Prostate gland (tissue), 2 donors: Measurements from ENCODE around the gene ZNF579. TPM values are rescaled to one million over a fixed set of nuclear protein-coding genes. Genes with fewer than 3 reads are reported as not detected.

Experiments
- DNase-seq: peaks from one replicate; pipeline ENCODE4 v3.0.0-alpha.2; 2019; ENCODE audit warnings: low spot score
- H3K27ac ChIP-seq, 2 donors: fragments of 200-600 bp; sonication (generic); 2 replicates each; pipeline ENCODE4 v1.5.1; 2017 to 2019
- H3K27me3 ChIP-seq: fragments of 200-600 bp; sonication (generic); replicated peaks from 2 replicates; pipeline ENCODE4 v1.5.1; 2019; ENCODE audit not compliant: insufficient read depth
- H3K36me3 ChIP-seq, 2 donors: fragments of 200-600 bp; sonication (generic); 1 replicate in 1 of 2; 2 replicates in 1 of 2; pipeline versions ENCODE4 v1.5.1 to v1.8.1; 2017 to 2019
- H3K4me1 ChIP-seq: fragments of 200-600 bp; sonication (generic); replicated peaks from 2 replicates; pipeline ENCODE4 v1.5.1; 2019
- H3K4me3 ChIP-seq, 2 donors: fragments of 200-600 bp; sonication (generic); 2 replicates each; pipeline ENCODE4 v1.5.1; 2017 to 2019
- H3K9me3 ChIP-seq: fragments of 200-600 bp; sonication (generic); 2 replicates; pipeline ENCODE4 v1.5.1; 2017
- CTCF ChIP-seq, 4 experiments: fragments of 200-600 bp in 2 of 4; fragments of 450-650 bp in 2 of 4; sonication (generic) in 2 of 4; IDR thresholded peaks; 1 replicate in 3 of 4; 2 replicates in 1 of 4; pipeline ENCODE4 v1.5.1; 2016 to 2019; ENCODE audit warnings: antibody characterized with exemption in 4 of 4, mild to moderate bottlenecking in 2 of 4, moderate library complexity in 2 of 4
- POLR2A ChIP-seq: fragments of 450-650 bp; IDR thresholded peaks from one replicate; pipeline ENCODE4 v1.6.1; 2016; ENCODE audit warnings: antibody characterized with exemption, mild to moderate bottlenecking
- POLR2AphosphoS5 ChIP-seq: sonication (generic); formaldehyde crosslinking; IDR thresholded peaks from one replicate; pipeline ENCODE4 v1.6.1; 2017; ENCODE audit warnings: antibody characterized with exemption
- WGBS: methylation state at CpG from one replicate; pipeline ENCODE4 v1.1.5; 2018; 5-methylcytosine and 5-hydroxymethylcytosine counted together
- intact Hi-C: fragments of 100-400 bp; cut with DNase I; formaldehyde crosslinking; loops from one replicate; pipeline ENCODE4 v1.14.2; 2022
- total RNA-seq, 2 donors: library from RNA; depleted of rRNA; stranded (reverse); fragments of >200 nt; gene quantifications; one replicate each; pipeline ENCODE4 v1.1.0, GENCODE V29; 2016

ZNF579 gene
- total RNA-seq, 2 donors from 2014 or later: 8.7 to 10.8 TPM

DNA sequence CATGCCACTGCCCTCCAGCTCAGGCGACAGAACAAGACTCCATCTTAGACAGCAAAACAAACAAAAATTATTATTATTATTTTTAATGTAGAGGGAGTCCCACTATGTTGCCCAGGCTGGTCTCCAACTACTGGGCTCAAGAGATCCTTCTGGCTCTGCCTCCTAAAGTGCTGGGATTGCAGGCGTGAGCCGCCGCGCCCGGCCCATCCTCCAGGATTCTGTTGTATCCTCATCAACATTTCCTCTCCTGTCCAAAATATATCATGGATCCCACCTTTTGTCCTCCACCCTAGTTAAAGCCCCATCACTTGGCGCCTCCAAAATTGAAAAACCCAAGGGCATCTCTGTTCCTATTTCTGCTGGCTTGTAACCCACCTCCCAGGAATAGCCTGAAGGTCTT lies 42.5 kb upstream of the ZNF579 start:
- 94% methylated on average over 7 of the region's 7 CpGs for WGBS
- intact Hi-C loops: no loop called here

DNA sequence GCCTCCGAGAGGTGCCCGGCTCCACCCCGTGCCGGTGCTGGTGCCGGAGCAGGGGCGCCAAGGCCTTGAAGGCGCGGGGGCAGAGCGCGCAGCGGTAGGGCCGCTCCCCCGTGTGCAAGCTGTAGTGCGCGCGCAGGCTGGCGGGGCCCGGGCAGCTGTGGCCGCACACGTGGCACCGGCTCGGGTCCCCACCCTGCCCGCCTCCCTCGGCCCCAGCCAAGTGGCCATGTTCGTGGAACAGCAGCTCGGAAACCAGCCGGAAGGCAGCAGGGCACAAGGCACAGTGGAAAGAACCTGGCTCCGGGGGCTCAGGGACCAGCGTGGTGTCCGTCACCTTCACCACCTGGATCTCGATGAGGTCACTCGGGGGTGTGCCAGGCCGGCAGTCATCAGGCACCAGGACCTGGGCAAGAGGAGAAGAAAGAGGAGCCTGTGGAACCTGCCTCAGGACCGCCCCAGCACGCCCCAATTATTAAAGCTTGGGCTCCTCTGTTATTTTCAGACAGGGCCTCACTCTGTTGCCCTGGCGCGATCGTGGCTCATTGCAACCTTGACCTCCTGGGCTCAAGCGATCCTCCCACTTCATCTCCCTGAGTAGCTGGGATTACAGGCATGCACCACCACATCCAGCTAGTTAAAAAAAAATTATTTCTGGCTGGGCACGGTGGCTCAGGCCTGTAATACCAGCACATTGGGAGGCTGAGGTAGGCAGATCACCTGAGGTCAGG lies 41.8 kb upstream of the ZNF579 start:
- intact Hi-C loops: no loop called here
- H3K9me3 ChIP-seq: no peaks in the 10 kb centered on the region
- no peak for DNase-seq
- H3K27me3 ChIP-seq: no peaks in the 10 kb centered on the region
- WGBS: 92% methylated on average over 40 of the region's 40 CpGs
- H3K27ac ChIP-seq: no peak overlapping the region
- H3K36me3 ChIP-seq: no peaks in the 10 kb centered on the region
- H3K4me1 ChIP-seq: no peaks in the 10 kb centered on the region
- H3K4me3 ChIP-seq: no peak overlapping the region
- TF ChIP-seq POLR2A: no peak
- no peak for TF ChIP-seq CTCF (IDR thresholded peaks at IDR 0.05)
- TF ChIP-seq POLR2AphosphoS5: no peak

More for the DNA sequence above, 42.5 kb upstream of the ZNF579 start:
- no peak for DNase-seq
- no peak overlapping the region for H3K27ac ChIP-seq
- no peaks in the 10 kb centered on the region for H3K4me1 ChIP-seq
- no peak for TF ChIP-seq POLR2A
- no peak for TF ChIP-seq POLR2AphosphoS5
- TF ChIP-seq CTCF (IDR thresholded peaks at IDR 0.05): no peak
- H3K27me3 ChIP-seq: no peaks in the 10 kb centered on the region
- H3K9me3 ChIP-seq: no peaks in the 10 kb centered on the region
- no peaks in the 10 kb centered on the region for H3K36me3 ChIP-seq
- no peak overlapping the region for H3K4me3 ChIP-seq

DNA sequence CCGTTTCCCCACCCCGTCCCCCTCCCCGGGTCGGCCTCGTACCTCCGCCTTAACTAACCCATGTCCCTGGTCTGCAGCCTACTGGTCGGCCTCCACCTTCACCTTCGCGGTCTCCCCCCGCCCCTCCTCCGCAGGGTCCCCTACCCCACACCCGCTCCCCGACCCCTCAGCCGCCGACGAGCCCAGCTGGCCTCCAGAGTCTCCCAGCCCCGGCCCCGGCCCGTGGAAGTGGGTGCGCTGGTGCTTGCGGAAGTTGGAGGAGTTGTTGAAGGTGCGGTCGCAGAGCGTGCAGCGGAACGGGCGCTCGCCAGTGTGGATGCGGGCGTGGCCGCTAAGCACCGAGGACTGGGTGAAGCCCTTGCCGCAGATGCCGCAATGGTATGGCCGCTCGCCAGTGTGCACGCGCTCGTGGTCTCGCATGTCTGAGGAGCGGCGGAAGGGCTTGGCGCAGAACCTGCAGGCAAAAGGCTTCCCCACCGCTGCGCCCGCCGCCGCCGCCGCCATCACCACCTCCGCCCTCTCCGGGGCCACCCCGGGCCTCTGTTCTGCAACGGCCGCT lies 41.1 kb upstream of the ZNF579 start:
- TF ChIP-seq POLR2AphosphoS5: no peak
- no peak for TF ChIP-seq CTCF (IDR thresholded peaks at IDR 0.05)
- no peak for TF ChIP-seq POLR2A
- Histone ChIP-seq H3K27ac (no peak overlapping the region), H3K4me3 (no peak overlapping the region), H3K4me1 (no peaks in the 10 kb centered on the region), H3K27me3 (no peaks in the 10 kb centered on the region), H3K36me3 (peaks cover 0 to under 1% of the 10 kb centered on the region in 2 donors), H3K9me3 (no peaks in the 10 kb centered on the region)
- 96% methylated on average over 48 of the region's 55 CpGs for WGBS
- no peak for DNase-seq
- intact Hi-C loops: no loop called here

- H3K27me3 ChIP-seq: no peaks in the 10 kb centered on the region
- intact Hi-C loops: no loop called here
- no peaks in the 10 kb centered on the region for H3K4me1 ChIP-seq
- H3K4me3 ChIP-seq: no peak overlapping the region
- no peaks in the 10 kb centered on the region for H3K9me3 ChIP-seq
- peaks cover 2 to 6% of the 10 kb centered on the region in 2 donors for H3K36me3 ChIP-seq
- H3K27ac ChIP-seq: no peak overlapping the region
- DNase-seq: no peak
- WGBS: 69% methylated on average over 9 of the region's 9 CpGs
- TF ChIP-seq POLR2A: no peak
- no peak for TF ChIP-seq CTCF (IDR thresholded peaks at IDR 0.05)
- no peak for TF ChIP-seq POLR2AphosphoS5
Measured at GRCh38 chr19:55621205-55621672, 40.6 kb upstream of the ZNF579 start.
